IMR-90 (cell line): ENCODE measurements around the gene TLCD2. TPM values are rescaled to one million over a fixed set of nuclear protein-coding genes. Genes with fewer than 3 reads are reported as not detected.

ENCODE experiments used
- ATAC-seq: fragments of 200-7000 bp; cut with Tn5 transposase; 2 replicates; pipeline ENCODE4 v1.9.1; 2020; ENCODE audit warnings: low read depth, mild to moderate bottlenecking, moderate library complexity
- BruUV-seq: library from RNA; stranded (reverse); fragments of 400-500 nt; replicated peaks from 2 replicates; lab custom pipeline; 2021; lab: Mats Ljungman, UMichigan
- CTCF ChIA-PET: fragments of 300-600 bp; formaldehyde crosslinking; extraction: SDS; loops from one replicate; lab custom pipeline; 2021; ENCODE audit warnings: antibody characterized with exemption; lab: Yijun Ruan, JAX
- POLR2A ChIA-PET: fragments of 300-600 bp; sonication (Branson Sonifier 250); formaldehyde crosslinking; loops from one replicate; lab custom pipeline; 2022; ENCODE audit warnings: antibody characterized with exemption; ENCODE audit not compliant: unreplicated experiment; lab: Charles Lee
- DNase-seq: peaks from one replicate; pipeline ENCODE4 v3.0.0; 2013
- H2AFZ ChIP-seq: replicated peaks from 2 replicates; pipeline ENCODE3; 2013; ENCODE audit warnings: low read length, mild to moderate bottlenecking; ENCODE audit not compliant: poor library complexity
- H2AK5ac ChIP-seq: 2 replicates; pipeline ENCODE4 v1.6.1; 2013; ENCODE audit warnings: low read depth, low read length, inconsistent platforms
- H2AK9ac ChIP-seq: replicated peaks from 2 replicates; pipeline ENCODE3; 2013; ENCODE audit warnings: mild to moderate bottlenecking, low read depth, low read length, moderate library complexity; ENCODE audit not compliant: poor library complexity
- H2BK120ac ChIP-seq: 2 replicates; pipeline ENCODE4 v1.6.1; 2013; ENCODE audit warnings: low read depth, low read length, inconsistent platforms
- H2BK15ac ChIP-seq: 3 replicates; pipeline ENCODE4 v1.6.1; 2013; ENCODE audit warnings: low read depth, low read length, inconsistent platforms
- H2BK20ac ChIP-seq: 2 replicates; pipeline ENCODE4 v1.6.1; 2013; ENCODE audit warnings: low read depth, mild to moderate bottlenecking, inconsistent platforms, low read length, moderate library complexity
- H2BK5ac ChIP-seq: 2 replicates; pipeline ENCODE4 v1.6.1; 2013; ENCODE audit warnings: mild to moderate bottlenecking, low read depth, low read length, inconsistent platforms; ENCODE audit not compliant: poor library complexity, severe bottlenecking
- H3K14ac ChIP-seq: replicated peaks from 2 replicates; pipeline ENCODE4 v1.6.1; 2013; ENCODE audit warnings: low read depth, low read length, inconsistent platforms
- H3K18ac ChIP-seq: 2 replicates; pipeline ENCODE4 v1.6.1; 2013; ENCODE audit warnings: low read depth, low read length, control low read depth
- H3K23ac ChIP-seq: 2 replicates; pipeline ENCODE4 v1.6.1; 2013; ENCODE audit warnings: low read depth, low read length, inconsistent platforms
- H3K27ac ChIP-seq: 2 replicates; pipeline ENCODE4 v1.5.1; 2013; ENCODE audit warnings: mild to moderate bottlenecking, control low read depth, low read length; ENCODE audit not compliant: insufficient read depth
- H3K27me3 ChIP-seq: 2 replicates; pipeline ENCODE4 v1.6.1; 2013; ENCODE audit warnings: low read length; ENCODE audit not compliant: control insufficient read depth, insufficient read depth
- H3K36me3 ChIP-seq: 2 replicates; pipeline ENCODE4 v1.6.1; 2013; ENCODE audit warnings: low read length, mixed read lengths; ENCODE audit not compliant: control insufficient read depth, insufficient read depth
- H3K4ac ChIP-seq: 2 replicates; pipeline ENCODE4 v1.6.1; 2013; ENCODE audit warnings: low read depth, low read length, inconsistent platforms
- H3K4me1 ChIP-seq: 2 replicates; pipeline ENCODE4 v1.6.1; 2013; ENCODE audit warnings: low read length, mixed read lengths; ENCODE audit not compliant: control insufficient read depth, insufficient read depth
- H3K4me2 ChIP-seq: 2 replicates; pipeline ENCODE4 v1.6.1; 2013; ENCODE audit warnings: low read depth, mild to moderate bottlenecking, control low read depth, low read length, moderate library complexity
- H3K4me3 ChIP-seq: 2 replicates; pipeline ENCODE4 v1.5.1; 2013; ENCODE audit warnings: low read depth, mild to moderate bottlenecking, control low read depth, low read length, moderate library complexity; ENCODE audit not compliant: insufficient read depth
- H3K56ac ChIP-seq: 2 replicates; pipeline ENCODE4 v1.6.1; 2013; ENCODE audit warnings: low read length, inconsistent platforms; ENCODE audit not compliant: insufficient read depth; ENCODE audit errors: extremely low read depth
- H3K79me1 ChIP-seq, 2 experiments: 2 replicates each; pipeline ENCODE4 v1.6.1; 2013; ENCODE audit warnings: low read length in 2 of 2, inconsistent platforms in 1 of 2, low read depth in 1 of 2
- H3K9ac ChIP-seq: 2 replicates; pipeline ENCODE4 v1.6.1; 2013; ENCODE audit warnings: low read depth, low read length, control low read depth
- H3K9me1 ChIP-seq: 2 replicates; pipeline ENCODE4 v1.6.1; 2013; ENCODE audit warnings: low read length, inconsistent platforms; ENCODE audit not compliant: insufficient read depth
- H3K9me3 ChIP-seq: 2 replicates; pipeline ENCODE4 v1.6.1; 2013; ENCODE audit warnings: low read length; ENCODE audit not compliant: control insufficient read depth, insufficient read depth
- H4K20me1 ChIP-seq: 2 replicates; pipeline ENCODE4 v1.6.1; 2013; ENCODE audit warnings: low read length, inconsistent platforms; ENCODE audit not compliant: insufficient read depth
- H4K5ac ChIP-seq: 2 replicates; pipeline ENCODE4 v1.6.1; 2013; ENCODE audit warnings: mild to moderate bottlenecking, low read depth, low read length, control low read depth
- H4K8ac ChIP-seq, 2 experiments: 2 replicates each; pipeline ENCODE4 v1.6.1; 2013; ENCODE audit warnings: low read depth in 2 of 2, low read length in 2 of 2, control low read depth in 1 of 2, inconsistent platforms in 1 of 2
- H4K91ac ChIP-seq: 2 replicates; pipeline ENCODE4 v1.6.1; 2013; ENCODE audit warnings: low read depth, low read length, inconsistent platforms; ENCODE audit not compliant: insufficient read depth
- CHD1 ChIP-seq: IDR thresholded peaks from 2 replicates; pipeline ENCODE4 v1.6.1; 2012; ENCODE audit warnings: low read depth, low read length, improper control_type of control experiment
- MAFK ChIP-seq: IDR thresholded peaks from 2 replicates; pipeline ENCODE4 v1.6.1; 2012; ENCODE audit warnings: low read depth, low read length, improper control_type of control experiment
- MAZ ChIP-seq: IDR thresholded peaks from 2 replicates; pipeline ENCODE4 v1.6.1; 2012; ENCODE audit warnings: low read depth, mild to moderate bottlenecking, low read length, improper control_type of control experiment, moderate library complexity, borderline replicate concordance
- SMC3 ChIP-seq: fragments of 150-350 bp; IDR thresholded peaks from 2 replicates; pipeline ENCODE4 v1.6.1; 2016; ENCODE audit warnings: low read depth, mild to moderate bottlenecking, antibody characterized with exemption, low read length, moderate library complexity
- WGBS, 2 experiments: methylation state at CpG; one replicate each; pipeline versions ENCODE4 v1.1.5 to v1.1.7; 2013; ENCODE audit warnings: missing lambda C conversion rate in 2 of 2; ENCODE audit not compliant: insufficient read length in 1 of 2; ENCODE audit errors: extremely low coverage in 2 of 2; 5-methylcytosine and 5-hydroxymethylcytosine counted together
- dilution Hi-C: fragments of 300-500 bp; cut with HindIII; formaldehyde crosslinking; loops from one replicate; pipeline ENCODE4 v1.14.3; 2018; ENCODE audit warnings: low sequenced_read_pairs; ENCODE audit not compliant: unreplicated experiment
- in situ Hi-C: fragments of 300-500 bp; cut with MboI; formaldehyde crosslinking; loops from 3 replicates; pipeline ENCODE4 v1.14.3; 2019; ENCODE audit warnings: low sequenced_read_pairs, inconsistent platforms, mixed read lengths
- intact Hi-C: fragments of 100-400 bp; cut with micrococcal nuclease; formaldehyde crosslinking; loops from 2 replicates; pipeline ENCODE4 v1.10.0; 2022
- polyA plus RNA-seq, 3 experiments: library from polyadenylated mRNA; depleted of rRNA; stranded (reverse); fragments of >200 nt; gene quantifications; 2 replicates each; pipeline ENCODE4 v1.2.3, GENCODE V29; 2012; ENCODE audit warnings: low replicate concordance in 1 of 3
- total RNA-seq: library from RNA; depleted of rRNA; stranded (reverse); fragments of >200 nt; gene quantifications from 2 replicates; pipeline ENCODE4 v1.2.3, GENCODE V29; 2012
- TF ChIP-seq, protein P1 (sequence below): fragments of 150-350 bp; IDR thresholded peaks from 2 replicates; pipeline ENCODE4 v1.6.1; 2016; ENCODE audit warnings: low read depth, mild to moderate bottlenecking, low read length, moderate library complexity, borderline replicate concordance

Gene TLCD2
- total and polyA plus RNA-seq, 2 of the 4 experiments (the other 2 are of a cell fraction), result 0.72 to 1.2 TPM

DNA sequence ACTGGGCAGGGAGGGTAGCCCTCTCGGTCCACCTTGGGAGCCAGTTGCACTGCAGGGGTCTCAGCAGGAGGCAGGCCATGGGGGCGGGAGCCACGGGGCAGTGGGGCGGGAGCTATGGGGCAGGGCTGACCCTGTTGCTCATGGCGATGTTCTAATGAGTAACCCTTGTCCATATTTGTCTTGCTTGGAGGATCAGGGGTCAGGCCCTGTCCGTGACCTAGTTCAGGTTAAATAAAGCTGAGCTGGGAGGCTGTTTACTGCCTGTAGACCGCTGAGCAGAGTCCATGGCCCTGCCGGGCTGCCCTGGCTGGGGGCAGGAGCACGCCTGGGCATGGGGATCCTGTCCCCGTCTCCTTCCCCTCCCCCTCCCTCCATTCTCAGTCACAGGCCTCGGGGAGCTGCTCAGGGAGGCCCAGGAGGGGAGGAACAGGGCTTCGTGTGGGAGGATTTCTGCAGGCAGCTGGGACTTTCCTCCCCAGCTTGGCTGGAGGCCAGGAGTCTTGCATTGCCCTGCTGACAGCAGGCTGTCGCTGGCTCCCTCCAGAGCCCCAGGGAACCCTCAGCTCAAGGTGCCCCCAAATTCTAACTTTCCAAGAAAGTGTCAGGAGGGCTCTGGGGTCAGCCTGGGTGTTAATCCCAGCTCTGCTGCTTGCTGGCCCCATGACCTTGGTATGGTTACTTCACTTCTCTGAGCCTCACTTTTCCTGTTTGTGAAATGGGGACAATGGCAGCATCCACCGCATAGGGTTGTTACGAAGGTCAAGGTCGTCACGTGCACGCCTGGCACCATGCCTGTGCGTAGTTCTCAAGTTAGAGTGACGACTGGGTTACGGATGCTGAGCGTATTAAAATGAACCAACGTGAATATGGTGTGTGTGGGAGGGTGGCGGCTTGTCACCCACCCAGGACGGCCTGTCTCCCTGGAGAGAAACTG lies 26.4 kb upstream of the TLCD2 start:
- Histone ChIP-seq H3K27ac (peak overlapping the region; percentile 39), H4K20me1 (no peaks in the 10 kb centered on the region), H3K4ac (peak overlapping the region; percentile 59), H3K9ac (no peak overlapping the region), H2BK120ac (no peak overlapping the region), H4K8ac (peak overlapping the region in 1 of 2 experiments; percentile 45; a peak in 1 of 4 replicates), H2BK20ac (no peak overlapping the region), H3K27me3 (no peaks in the 10 kb centered on the region), H2AK5ac (peak overlapping the region; percentile 88), H2AFZ (peak overlapping the region; percentile 18), H2BK5ac (peak overlapping the region; percentile 48), H3K4me1 (peaks cover 8% of the 10 kb centered on the region), H3K36me3 (peaks cover 16% of the 10 kb centered on the region), H4K91ac (no peak overlapping the region; the same call in 1 of the 2 replicates), H4K5ac (peak overlapping the region; percentile 59), H3K18ac (peak overlapping the region; percentile 45; the same call in 1 of the 2 replicates), H2BK15ac (no peak overlapping the region; the same call in 2 of the 3 replicates), H2AK9ac (peak overlapping the region; percentile 61), H3K79me1 (0 out of 4 replicates have a peak, but pooled peaks cover 0 to 4% of the 10 kb centered on the region in 2 experiments), H3K14ac (no peak overlapping the region), H3K9me1 (peaks cover 5% of the 10 kb centered on the region; the same call in 1 of the 2 replicates), H3K56ac (no peak overlapping the region; the same call in 1 of the 2 replicates), H3K23ac (no peak overlapping the region), H3K9me3 (no peaks in the 10 kb centered on the region), H3K4me2 (peak overlapping the region; percentile 47), H3K4me3 (no peak overlapping the region)
- 84% methylated on average over 9 of the region's 25 CpGs; no CpG with 5 or more reads in 1 of the 2 experiments for WGBS, 2 experiments
- in situ Hi-C loops, result no loop called here
- ATAC-seq (peak; percentile 86), DNase-seq (peak; percentile 83)
- intact Hi-C loops, result no loop called here
- BruUV-seq, result no TSS peak
- ChIA-PET POLR2A (no interaction called here), CTCF (no interaction called here)
- dilution Hi-C loops, result no loop called here
- TF ChIP-seq CHD1, result no peak
- TF ChIP-seq MAZ, result peak; percentile 64; the same call in 1 of the 2 replicates
- TF ChIP-seq SMC3, result no peak
- TF ChIP-seq MAFK, result no peak
- TF ChIP-seq, protein P1, sequence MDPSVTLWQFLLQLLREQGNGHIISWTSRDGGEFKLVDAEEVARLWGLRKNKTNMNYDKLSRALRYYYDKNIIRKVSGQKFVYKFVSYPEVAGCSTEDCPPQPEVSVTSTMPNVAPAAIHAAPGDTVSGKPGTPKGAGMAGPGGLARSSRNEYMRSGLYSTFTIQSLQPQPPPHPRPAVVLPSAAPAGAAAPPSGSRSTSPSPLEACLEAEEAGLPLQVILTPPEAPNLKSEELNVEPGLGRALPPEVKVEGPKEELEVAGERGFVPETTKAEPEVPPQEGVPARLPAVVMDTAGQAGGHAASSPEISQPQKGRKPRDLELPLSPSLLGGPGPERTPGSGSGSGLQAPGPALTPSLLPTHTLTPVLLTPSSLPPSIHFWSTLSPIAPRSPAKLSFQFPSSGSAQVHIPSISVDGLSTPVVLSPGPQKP, result no peak
